Breast epithelium (tissue), 4 donors: Measurements from ENCODE around the gene NOS2. TPM values are rescaled to one million over a fixed set of nuclear protein-coding genes. Genes with fewer than 3 reads are reported as not detected.
A peak's percentile ranks its signal among the peaks of the same experiment; 100 is the strongest.
"Not testable (repeated sequence)": the region's sequence is repeated elsewhere in the genome, so short reads cannot be mapped to it uniquely, and the experiment has no call there.

Experiments used
- DNase-seq, 2 donors: peaks; one replicate each; pipeline ENCODE4 v3.0.0-alpha.2; 2019; ENCODE audit warnings: low spot score in 2 of 2
- H3K27ac ChIP-seq, 2 donors: fragments of 200-600 bp; sonication (generic) in 1 of 2; one replicate each; pipeline ENCODE4 v1.5.1; 2016 to 2019; ENCODE audit warnings: mild to moderate bottlenecking in 1 of 2
- H3K27me3 ChIP-seq, 2 donors: fragments of 200-600 bp; sonication (generic) in 1 of 2; one replicate each; pipeline versions ENCODE4 v1.5.1 to v1.6.0; 2017 to 2019; ENCODE audit warnings: control low read depth in 1 of 2, mild to moderate bottlenecking in 1 of 2
- H3K36me3 ChIP-seq: fragments of 200-600 bp; one replicate; pipeline ENCODE4 v1.5.1; 2019
- H3K4me1 ChIP-seq, 2 donors: fragments of 200-600 bp; sonication (generic); one replicate each; pipeline ENCODE4 v1.5.1; 2016 to 2019; ENCODE audit warnings: control low read depth in 1 of 2
- H3K4me3 ChIP-seq, 3 donors: fragments of 200-600 bp; sonication (generic); 1 replicate in 2 of 3; 2 replicates in 1 of 3; pipeline ENCODE4 v1.5.1; 2016 to 2019; ENCODE audit warnings: mild to moderate bottlenecking in 3 of 3, moderate library complexity in 2 of 3
- H3K9me3 ChIP-seq, 2 donors: fragments of 200-600 bp; sonication (generic) in 1 of 2; one replicate each; pipeline ENCODE4 v1.5.1; 2016 to 2019; ENCODE audit warnings: control low read depth in 1 of 2
- POLR2A ChIP-seq: fragments of 450-650 bp; IDR thresholded peaks from one replicate; pipeline ENCODE4 v1.6.1; 2016; ENCODE audit warnings: antibody characterized with exemption, mild to moderate bottlenecking, moderate library complexity
- POLR2AphosphoS5 ChIP-seq, 3 donors: sonication (generic); formaldehyde crosslinking; IDR thresholded peaks; one replicate each; pipeline ENCODE4 v1.6.1; 2017; ENCODE audit warnings: antibody characterized with exemption in 3 of 3
- intact Hi-C: fragments of 100-400 bp; cut with DNase I; formaldehyde crosslinking; loops from one replicate; pipeline ENCODE4 v1.15.1; 2023; ENCODE audit warnings: low total_unique reads
- total RNA-seq, 3 donors: library from RNA; depleted of rRNA; stranded (reverse); fragments of >200 nt; gene quantifications; one replicate each; pipeline ENCODE4 v1.1.0, GENCODE V29; 2016
- TF ChIP-seq, protein P1 (sequence below), 3 donors: fragments of 450-650 bp; IDR thresholded peaks; one replicate each; pipeline ENCODE4 v1.5.1; 2016 to 2017; ENCODE audit warnings: antibody characterized with exemption in 3 of 3, mild to moderate bottlenecking in 3 of 3, moderate library complexity in 3 of 3

Gene NOS2
- total RNA-seq, 3 donors from 2014 or later = 0.16 to 0.33 (median 0.29) TPM

DNA sequence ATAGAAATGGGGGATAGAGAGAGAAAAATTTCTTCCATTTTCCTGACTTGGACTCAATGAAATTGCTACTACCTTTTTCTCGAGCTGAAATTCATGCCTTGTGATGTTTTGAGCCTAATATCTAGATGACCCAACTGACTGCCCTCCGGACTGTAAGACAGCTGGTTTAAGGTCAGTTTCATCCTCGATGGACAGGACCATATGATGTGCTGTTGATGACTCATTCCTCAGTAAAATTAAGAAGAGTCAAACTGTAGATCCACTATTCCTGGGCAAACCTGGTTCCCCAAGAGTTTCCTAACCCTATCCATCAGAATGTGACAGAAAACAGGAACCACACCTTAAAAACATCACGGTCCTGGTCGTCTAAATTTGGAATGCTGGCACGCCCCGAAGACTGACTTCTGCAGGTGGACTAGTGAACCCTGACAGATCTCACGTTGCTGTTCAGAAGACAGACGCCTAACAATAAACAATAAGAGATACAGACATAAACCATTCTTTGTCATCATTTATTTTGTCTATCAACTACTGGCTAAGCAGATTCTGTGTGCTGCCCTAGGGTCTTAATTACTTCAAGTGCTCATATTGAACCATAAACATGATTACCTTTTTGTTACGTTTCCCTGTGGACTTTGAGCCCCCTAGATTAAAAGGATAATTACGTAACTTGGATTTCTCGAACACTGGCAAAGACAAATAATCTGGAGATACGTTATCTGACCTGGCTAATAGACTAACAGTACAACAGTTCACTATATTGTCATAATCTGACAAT, 45.1 kb upstream of the NOS2 start:
- Histone ChIP-seq H3K4me1 (no peaks in the 10 kb centered on the region), H3K9me3 (no peaks in the 10 kb centered on the region), H3K4me3 (no peak overlapping the region), H3K36me3 (no peaks in the 10 kb centered on the region), H3K27ac (no peak overlapping the region), H3K27me3 (no peaks in the 10 kb centered on the region)
- DNase-seq = no peak
- no peak for TF ChIP-seq POLR2A
- TF ChIP-seq POLR2AphosphoS5 (IDR thresholded peaks at IDR 0.05) = no peak
- TF ChIP-seq, protein P1, sequence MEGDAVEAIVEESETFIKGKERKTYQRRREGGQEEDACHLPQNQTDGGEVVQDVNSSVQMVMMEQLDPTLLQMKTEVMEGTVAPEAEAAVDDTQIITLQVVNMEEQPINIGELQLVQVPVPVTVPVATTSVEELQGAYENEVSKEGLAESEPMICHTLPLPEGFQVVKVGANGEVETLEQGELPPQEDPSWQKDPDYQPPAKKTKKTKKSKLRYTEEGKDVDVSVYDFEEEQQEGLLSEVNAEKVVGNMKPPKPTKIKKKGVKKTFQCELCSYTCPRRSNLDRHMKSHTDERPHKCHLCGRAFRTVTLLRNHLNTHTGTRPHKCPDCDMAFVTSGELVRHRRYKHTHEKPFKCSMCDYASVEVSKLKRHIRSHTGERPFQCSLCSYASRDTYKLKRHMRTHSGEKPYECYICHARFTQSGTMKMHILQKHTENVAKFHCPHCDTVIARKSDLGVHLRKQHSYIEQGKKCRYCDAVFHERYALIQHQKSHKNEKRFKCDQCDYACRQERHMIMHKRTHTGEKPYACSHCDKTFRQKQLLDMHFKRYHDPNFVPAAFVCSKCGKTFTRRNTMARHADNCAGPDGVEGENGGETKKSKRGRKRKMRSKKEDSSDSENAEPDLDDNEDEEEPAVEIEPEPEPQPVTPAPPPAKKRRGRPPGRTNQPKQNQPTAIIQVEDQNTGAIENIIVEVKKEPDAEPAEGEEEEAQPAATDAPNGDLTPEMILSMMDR (IDR thresholded peaks at IDR 0.05) = no peak
- intact Hi-C loops = no loop called here

DNA sequence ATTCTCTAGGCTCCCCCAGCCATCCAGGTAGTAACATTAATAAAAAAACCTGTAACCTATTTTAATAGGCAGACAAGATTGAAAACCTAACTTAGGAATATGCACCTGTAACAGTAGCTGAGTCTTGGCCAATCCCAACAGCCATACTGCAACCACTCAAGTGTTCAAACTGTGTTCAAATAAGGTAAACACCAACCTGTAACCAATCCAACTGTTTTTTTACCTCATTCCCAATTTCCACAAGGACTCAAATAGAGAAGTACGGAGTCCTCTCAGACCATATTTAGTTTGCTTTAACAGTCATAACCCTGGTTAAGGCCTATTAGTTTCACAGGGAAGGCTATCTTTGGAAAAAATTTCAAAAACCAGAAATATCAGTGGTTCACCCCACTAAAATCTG, 40.4 kb upstream of the NOS2 start:
- no peaks in the 10 kb centered on the region for H3K9me3 ChIP-seq
- H3K4me1 ChIP-seq = no peaks in the 10 kb centered on the region
- TF ChIP-seq, protein P1 (IDR thresholded peaks at IDR 0.05) = no peak
- no peak for TF ChIP-seq POLR2AphosphoS5 (IDR thresholded peaks at IDR 0.05)
- TF ChIP-seq POLR2A = no peak
- no peaks in the 10 kb centered on the region for H3K27me3 ChIP-seq
- H3K36me3 ChIP-seq = no peaks in the 10 kb centered on the region
- H3K4me3 ChIP-seq = no peak overlapping the region
- DNase-seq = no peak
- intact Hi-C loops = no loop called here
- no peak overlapping the region for H3K27ac ChIP-seq

DNA sequence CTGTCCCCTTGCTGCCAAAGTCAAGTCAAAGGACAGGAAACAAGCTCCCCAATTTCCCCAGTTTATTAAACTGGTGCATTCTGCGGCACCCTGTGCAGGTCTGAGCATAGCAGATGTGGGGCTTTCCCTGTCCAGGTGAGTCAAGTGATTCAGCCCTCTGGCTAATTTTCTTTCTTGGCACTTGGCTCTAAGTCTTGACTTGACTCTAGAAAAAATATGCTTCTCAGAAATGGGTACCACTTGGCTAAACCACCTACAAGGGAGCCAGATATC, 40.0 kb upstream of the NOS2 start:
- intact Hi-C loops = not testable (repeated sequence)

DNA sequence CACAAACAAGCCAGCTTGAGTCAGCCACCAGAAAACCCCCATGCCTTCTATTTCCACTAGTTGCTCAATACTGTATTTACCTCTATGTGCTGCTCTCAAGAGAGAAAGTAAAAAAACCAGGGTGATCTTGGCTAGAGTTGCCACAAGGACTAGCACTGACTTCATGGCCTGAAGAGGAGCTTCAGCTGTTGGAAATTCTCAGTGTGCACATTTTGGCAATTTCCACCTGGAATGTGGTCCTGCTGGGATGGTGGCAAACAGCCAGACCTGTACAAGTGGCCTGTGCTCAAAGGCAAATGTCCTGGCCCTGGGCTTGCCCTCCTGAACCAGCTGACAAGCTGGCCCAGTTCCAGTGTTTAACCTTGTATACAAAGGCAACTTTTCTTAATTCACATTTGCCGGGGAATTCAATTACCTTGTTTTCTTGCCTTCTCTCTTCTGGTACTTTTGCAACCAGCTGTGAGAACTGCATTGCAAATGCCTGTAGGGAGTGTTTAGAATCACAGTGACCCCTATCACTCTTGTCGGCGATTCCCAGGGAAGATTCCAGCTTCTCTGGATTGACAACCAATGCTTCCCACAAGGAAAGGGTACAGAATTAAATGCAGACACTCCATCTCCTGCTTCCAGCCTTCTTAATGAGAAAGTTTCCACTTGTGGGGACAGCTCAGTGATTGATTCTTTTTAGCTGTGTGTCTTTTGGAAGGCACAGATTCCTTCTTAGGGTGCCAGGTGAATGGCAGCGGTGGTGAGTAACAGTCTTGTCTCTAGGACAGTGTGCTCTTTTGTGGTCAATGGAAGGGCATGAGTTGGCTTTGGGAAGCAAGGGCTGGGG, 39.5 kb upstream of the NOS2 start:
- H3K4me1 ChIP-seq, H3K9me3 ChIP-seq, H3K27ac ChIP-seq, intact Hi-C loops, H3K27me3 ChIP-seq, H3K36me3 ChIP-seq, H3K4me3 ChIP-seq: not testable (repeated sequence)
- peak in 1 of 2 donors; percentile 24 for DNase-seq

More for the DNA sequence above, 40.0 kb upstream of the NOS2 start:
- not testable (repeated sequence) for H3K27me3 ChIP-seq, H3K27ac ChIP-seq, DNase-seq, H3K36me3 ChIP-seq, H3K9me3 ChIP-seq, H3K4me3 ChIP-seq, H3K4me1 ChIP-seq

DNA sequence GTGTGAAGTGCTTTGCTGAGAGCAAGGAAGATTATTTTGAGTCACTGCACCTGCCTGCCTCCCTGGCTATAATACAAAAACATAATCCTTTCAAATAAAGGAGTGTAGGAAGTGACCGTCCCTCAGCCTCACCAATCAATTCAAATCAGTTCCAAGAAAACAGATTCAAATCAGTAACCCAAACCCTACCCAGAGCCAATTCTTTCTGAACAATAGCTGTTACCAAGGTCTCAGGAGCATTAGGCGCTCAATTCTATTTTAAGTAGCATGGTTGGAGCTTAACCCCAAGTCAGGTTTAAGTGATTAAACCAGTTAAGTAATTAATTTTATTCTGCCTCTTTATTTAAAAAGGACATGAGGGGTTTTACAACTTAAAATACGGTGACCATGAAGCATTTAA, 38.3 kb upstream of the NOS2 start:
- DNase-seq, H3K4me1 ChIP-seq, H3K27me3 ChIP-seq, H3K9me3 ChIP-seq, H3K4me3 ChIP-seq, H3K27ac ChIP-seq, H3K36me3 ChIP-seq, intact Hi-C loops: not testable (repeated sequence)

DNA sequence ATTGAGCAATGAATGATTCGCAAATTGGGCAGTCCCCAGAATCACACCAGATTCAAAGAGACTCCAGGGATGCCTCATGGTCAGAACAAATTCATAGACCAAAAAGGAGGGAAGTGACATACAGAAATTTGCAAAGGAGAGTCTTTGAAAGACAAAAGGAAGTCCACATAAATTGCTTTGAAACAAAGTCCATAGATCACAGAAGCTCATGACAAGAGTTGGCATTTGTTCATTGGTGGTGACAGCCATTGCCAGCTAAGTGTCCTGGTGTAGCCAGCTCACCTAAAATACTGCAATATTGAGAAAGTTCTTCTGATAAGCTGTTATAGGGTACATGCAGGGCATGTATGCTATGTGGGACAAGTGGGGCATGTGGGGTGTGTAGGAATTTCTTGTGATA, 37.4 kb upstream of the NOS2 start:
- intact Hi-C loops, H3K4me3 ChIP-seq, H3K27me3 ChIP-seq, H3K36me3 ChIP-seq, H3K27ac ChIP-seq, H3K4me1 ChIP-seq, DNase-seq, H3K9me3 ChIP-seq: not testable (repeated sequence)

GRCh38 chr17:27836651-27837050, 36.3 kb upstream of the NOS2 start:
- no peak overlapping the region for H3K27ac ChIP-seq
- TF ChIP-seq POLR2A (no peak), POLR2AphosphoS5 (IDR thresholded peaks at IDR 0.05) (no peak)
- TF ChIP-seq, protein P1 (IDR thresholded peaks at IDR 0.05) = no peak
- H3K9me3 ChIP-seq = no peaks in the 10 kb centered on the region
- H3K4me3 ChIP-seq = no peak overlapping the region
- no peaks in the 10 kb centered on the region for H3K4me1 ChIP-seq
- H3K36me3 ChIP-seq = no peaks in the 10 kb centered on the region
- H3K27me3 ChIP-seq = no peaks in the 10 kb centered on the region
- no peak for DNase-seq
- intact Hi-C loops = no loop called here
